Measurements from ENCODE around the gene C10orf90. TPM values are rescaled to one million over a fixed set of nuclear protein-coding genes. Genes with fewer than 3 reads are reported as not detected.

C10orf90 gene
- total and polyA plus RNA-seq, 3 donors from 2014 or later = 4.3 to 17.6 (median 10.3) TPM

DNA sequence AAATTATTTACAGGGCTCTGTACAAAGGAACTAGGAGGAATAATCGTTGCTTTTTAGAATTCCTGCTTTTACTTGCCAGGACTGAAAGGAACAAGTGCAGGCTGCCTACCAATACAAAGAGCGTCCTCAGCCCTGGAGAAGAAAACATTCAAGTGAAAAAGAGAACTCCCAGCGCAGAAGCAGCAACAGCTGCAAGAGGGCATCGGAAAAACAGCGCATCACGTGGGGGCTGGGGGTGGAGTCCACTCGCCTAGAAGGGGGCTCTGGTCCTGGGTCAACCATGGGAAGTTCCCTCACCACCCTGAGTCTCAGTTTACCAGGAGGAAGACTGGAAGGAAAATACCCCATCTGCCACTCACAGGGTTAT, 385 bp upstream of the C10orf90 start:
- TF ChIP-seq, protein P1, sequence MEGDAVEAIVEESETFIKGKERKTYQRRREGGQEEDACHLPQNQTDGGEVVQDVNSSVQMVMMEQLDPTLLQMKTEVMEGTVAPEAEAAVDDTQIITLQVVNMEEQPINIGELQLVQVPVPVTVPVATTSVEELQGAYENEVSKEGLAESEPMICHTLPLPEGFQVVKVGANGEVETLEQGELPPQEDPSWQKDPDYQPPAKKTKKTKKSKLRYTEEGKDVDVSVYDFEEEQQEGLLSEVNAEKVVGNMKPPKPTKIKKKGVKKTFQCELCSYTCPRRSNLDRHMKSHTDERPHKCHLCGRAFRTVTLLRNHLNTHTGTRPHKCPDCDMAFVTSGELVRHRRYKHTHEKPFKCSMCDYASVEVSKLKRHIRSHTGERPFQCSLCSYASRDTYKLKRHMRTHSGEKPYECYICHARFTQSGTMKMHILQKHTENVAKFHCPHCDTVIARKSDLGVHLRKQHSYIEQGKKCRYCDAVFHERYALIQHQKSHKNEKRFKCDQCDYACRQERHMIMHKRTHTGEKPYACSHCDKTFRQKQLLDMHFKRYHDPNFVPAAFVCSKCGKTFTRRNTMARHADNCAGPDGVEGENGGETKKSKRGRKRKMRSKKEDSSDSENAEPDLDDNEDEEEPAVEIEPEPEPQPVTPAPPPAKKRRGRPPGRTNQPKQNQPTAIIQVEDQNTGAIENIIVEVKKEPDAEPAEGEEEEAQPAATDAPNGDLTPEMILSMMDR (IDR thresholded peaks at IDR 0.05) = no peak
- TF ChIP-seq POLR2A (IDR thresholded peaks at IDR 0.05) = no peak
- 65 to 66% methylated on average over 7 of the region's 7 CpGs for WGBS, 2 donors
- no peaks in the 10 kb centered on the region for H3K4me1 ChIP-seq
- H3K36me3 ChIP-seq (ENCODE audit: low read depth, missing control alignments) = no peaks in the 10 kb centered on the region
- no peak overlapping the region for H3K4me3 ChIP-seq
- no peaks in the 10 kb centered on the region for H3K9me3 ChIP-seq
- H3K27ac ChIP-seq = no peak overlapping the region
- no peak for DNase-seq
- H3K27me3 ChIP-seq = no peaks in the 10 kb centered on the region
- intact Hi-C loops (cut with DNase I; ENCODE audit: low total_unique reads) = no loop called here

DNA sequence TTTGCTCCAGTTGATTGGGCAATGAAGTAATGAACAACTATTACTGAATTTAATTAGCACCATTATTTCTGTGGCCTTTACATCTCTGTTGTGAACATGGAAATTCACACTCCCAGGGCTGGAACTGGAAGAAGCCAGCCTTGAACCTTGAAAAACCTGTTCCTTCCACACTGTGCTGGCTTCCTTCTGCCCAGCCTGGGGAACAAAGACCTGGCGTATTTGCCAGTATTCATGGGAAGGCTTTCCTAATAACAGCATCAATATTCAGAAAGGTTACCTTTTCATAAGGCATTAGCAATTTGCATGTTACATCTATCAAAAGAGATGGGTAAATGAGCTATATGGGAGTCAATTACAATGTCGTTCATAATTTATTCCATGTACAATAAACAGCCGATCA, 1.3 kb downstream of the C10orf90 start:
- intact Hi-C loops (cut with DNase I; ENCODE audit: low total_unique reads) = no loop called here

GRCh38 chr10:126668505-126668904, 2.0 kb downstream of the C10orf90 start:
- 94% methylated on average over 4 of the region's 4 CpGs for WGBS, 2 donors
- H3K27me3 ChIP-seq = no peaks in the 10 kb centered on the region
- TF ChIP-seq POLR2A (IDR thresholded peaks at IDR 0.05) = no peak
- TF ChIP-seq, protein P1 (IDR thresholded peaks at IDR 0.05) = no peak

More for the DNA sequence above, 1.3 kb downstream of the C10orf90 start:
- Histone ChIP-seq H3K4me1 (no peaks in the 10 kb centered on the region), H3K36me3 (ENCODE audit: low read depth, missing control alignments) (no peaks in the 10 kb centered on the region), H3K4me3 (no peak overlapping the region), H3K27ac (no peak overlapping the region), H3K27me3 (no peaks in the 10 kb centered on the region), H3K9me3 (no peaks in the 10 kb centered on the region)
- DNase-seq = no peak
- WGBS, 2 donors = 83 to 84% methylated on average over 3 of the region's 3 CpGs
- TF ChIP-seq, protein P1 (IDR thresholded peaks at IDR 0.05) = no peak

GRCh38 chr10:126667568-126667967, 2.9 kb downstream of the C10orf90 start:
- Histone ChIP-seq H3K9me3 (no peaks in the 10 kb centered on the region), H3K36me3 (ENCODE audit: low read depth, missing control alignments) (no peaks in the 10 kb centered on the region), H3K27ac (no peak overlapping the region), H3K4me3 (no peak overlapping the region), H3K27me3 (no peaks in the 10 kb centered on the region), H3K4me1 (no peaks in the 10 kb centered on the region)
- TF ChIP-seq, protein P1 (IDR thresholded peaks at IDR 0.05) = no peak
- TF ChIP-seq POLR2A (IDR thresholded peaks at IDR 0.05) = no peak
- WGBS, 2 donors = 93 to 97% methylated on average over 3 of the region's 3 CpGs
- intact Hi-C loops (cut with DNase I; ENCODE audit: low total_unique reads) = no loop called here
- DNase-seq = no peak

More at GRCh38 chr10:126668505-126668904, 2.0 kb downstream of the C10orf90 start:
- intact Hi-C loops (cut with DNase I; ENCODE audit: low total_unique reads) = no loop called here
- DNase-seq = no peak
- Histone ChIP-seq H3K4me3 (no peak overlapping the region), H3K36me3 (ENCODE audit: low read depth, missing control alignments) (no peaks in the 10 kb centered on the region), H3K27ac (no peak overlapping the region), H3K4me1 (no peaks in the 10 kb centered on the region), H3K9me3 (no peaks in the 10 kb centered on the region)

DNA sequence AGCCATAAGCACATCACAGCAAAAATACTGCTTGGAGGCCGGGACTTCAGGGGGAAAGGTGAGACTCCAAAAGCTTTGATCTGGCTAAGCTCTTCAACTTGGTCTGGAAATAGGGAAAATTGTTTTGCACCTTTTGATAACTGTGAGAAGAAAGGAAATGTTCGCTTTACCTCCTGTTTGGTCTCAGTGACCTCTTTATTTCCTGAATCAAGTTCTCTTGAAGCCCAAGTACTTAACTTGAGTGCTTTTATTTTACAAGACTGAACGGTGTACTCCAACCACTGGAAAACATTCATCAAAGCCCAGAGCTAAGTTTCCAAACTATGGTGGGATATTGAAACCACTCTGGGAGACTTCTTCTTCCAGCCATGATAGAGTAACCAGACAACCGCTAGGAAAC, 5.3 kb downstream of the C10orf90 start:
- H3K27me3 ChIP-seq = no peaks in the 10 kb centered on the region
- 87% methylated on average over 4 of the region's 4 CpGs for WGBS, 2 donors
- TF ChIP-seq, protein P1 (IDR thresholded peaks at IDR 0.05) = no peak
- no peak for TF ChIP-seq POLR2A (IDR thresholded peaks at IDR 0.05)
- H3K4me3 ChIP-seq = no peak overlapping the region
- H3K36me3 ChIP-seq (ENCODE audit: low read depth, missing control alignments) = no peaks in the 10 kb centered on the region
- no peak overlapping the region for H3K27ac ChIP-seq
- no peak for DNase-seq
- no peaks in the 10 kb centered on the region for H3K9me3 ChIP-seq
- intact Hi-C loops (cut with DNase I; ENCODE audit: low total_unique reads) = no loop called here
- H3K4me1 ChIP-seq = no peaks in the 10 kb centered on the region

All from testis (tissue), 3 donors.